NCI-H187 (cell line): ENCODE data around the gene ZNF296.

Experiments
- DNase-seq, 2 experiments: peaks; one replicate each; lab custom pipeline; 2025; lab: John Stamatoyannopoulos, UW

The ZNF296 gene

DNA sequence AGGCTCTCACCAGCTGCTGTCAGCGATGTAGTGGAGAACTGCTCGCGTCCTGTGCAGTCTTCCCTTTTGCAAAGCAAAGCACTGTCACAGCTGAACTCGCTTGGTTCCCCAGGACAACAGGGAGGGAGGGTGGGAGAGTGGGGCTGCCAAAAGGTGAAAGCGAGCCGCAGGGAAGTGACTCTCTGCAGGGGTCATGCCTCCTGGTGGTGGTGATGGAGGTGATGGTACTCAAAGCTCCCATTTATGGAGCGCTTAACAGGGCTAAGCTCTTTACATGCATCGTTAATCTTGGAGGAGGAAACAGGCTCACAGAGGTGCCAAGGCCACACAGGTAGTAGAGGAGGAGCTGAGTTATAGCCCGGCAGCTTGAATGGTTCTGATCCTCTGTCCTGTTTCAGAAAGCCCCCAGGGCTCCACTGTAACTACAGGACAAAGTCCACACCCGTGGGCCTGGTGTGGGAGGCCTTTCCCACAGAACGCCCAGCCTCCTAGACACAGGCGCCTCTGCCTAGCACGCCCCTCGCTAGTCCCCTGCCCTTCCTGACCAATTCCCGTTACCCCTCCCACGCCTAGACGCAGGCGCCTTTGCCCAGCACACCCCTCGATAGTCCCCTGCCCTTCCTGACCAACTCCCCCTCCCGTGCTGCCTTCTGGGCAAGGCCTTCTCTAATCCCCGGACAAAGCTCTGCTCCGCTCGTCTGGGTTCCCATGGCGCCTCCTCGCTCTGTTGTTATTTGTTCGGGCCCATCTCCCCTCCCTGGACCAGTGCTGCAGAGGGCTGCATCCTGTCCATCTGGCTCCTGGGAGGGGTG, 27.4 kb upstream of the ZNF296 start:
- DNase-seq: peak; percentile 84 to 89

DNA sequence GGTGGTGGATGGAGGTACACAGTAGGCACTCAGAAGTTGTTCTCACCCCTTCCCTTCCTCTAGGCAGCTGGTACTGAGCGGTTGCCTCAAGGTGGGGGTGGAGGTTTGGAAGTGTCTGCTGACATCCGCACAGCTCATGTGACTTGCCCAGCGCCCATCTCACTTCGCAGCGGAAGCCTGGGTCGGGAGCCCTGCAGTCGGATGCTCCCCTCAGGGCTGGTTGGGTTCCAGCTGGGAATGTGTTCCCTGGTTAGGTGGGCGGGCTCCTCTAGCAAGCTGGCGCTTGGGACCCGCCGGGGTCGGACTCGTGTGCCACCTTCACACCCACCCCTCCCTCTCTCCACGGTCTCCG, 26.9 kb upstream of the ZNF296 start:
- no peak for DNase-seq

DNA sequence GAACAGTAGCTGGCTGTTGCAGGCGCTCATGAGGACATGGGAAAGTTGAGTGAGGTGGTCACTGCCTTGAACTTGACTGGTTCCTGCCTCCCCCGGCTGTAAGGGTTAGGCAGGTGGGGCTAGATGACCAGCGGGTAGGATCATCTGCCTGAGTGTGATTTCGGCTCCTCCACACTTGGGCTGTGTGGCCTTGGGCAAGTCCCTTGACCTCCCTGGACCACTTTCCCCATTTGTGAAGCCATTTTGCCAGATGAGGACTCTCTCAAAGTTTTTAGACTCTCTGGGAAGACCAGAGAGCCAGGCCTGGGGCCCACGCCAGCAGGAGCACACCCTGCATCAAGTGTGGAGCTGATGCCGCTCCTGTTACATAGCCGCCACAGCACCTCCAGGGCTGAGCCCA, 26.2 kb upstream of the ZNF296 start:
- DNase-seq: no peak

DNA sequence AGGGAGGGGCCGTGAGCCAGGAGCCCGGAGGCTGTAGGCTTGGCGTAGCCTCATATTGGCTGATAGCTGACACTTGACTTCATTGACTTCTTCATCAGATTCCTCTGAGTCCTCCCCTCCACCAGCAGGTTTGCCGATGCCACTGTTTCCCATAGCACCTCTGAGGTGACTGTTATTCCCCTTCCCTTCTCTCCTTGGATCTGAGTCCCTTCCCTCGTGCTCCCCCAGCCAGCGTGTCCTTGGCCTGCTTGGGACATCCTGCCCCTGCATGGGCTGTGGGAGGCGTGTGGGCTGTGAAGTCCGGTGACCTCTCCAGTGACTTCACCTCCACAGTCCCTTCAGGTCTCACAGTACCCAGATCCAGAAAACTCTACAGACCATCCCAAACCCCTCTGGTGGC, 25.5 kb upstream of the ZNF296 start:
- no peak for DNase-seq

- DNase-seq: no peak
These were observed 24.6 kb upstream of the ZNF296 start for GRCh38 chr19:45100846-45101252.

GRCh38 chr19:45100201-45100600, 23.9 kb upstream of the ZNF296 start:
- DNase-seq: no peak

DNA sequence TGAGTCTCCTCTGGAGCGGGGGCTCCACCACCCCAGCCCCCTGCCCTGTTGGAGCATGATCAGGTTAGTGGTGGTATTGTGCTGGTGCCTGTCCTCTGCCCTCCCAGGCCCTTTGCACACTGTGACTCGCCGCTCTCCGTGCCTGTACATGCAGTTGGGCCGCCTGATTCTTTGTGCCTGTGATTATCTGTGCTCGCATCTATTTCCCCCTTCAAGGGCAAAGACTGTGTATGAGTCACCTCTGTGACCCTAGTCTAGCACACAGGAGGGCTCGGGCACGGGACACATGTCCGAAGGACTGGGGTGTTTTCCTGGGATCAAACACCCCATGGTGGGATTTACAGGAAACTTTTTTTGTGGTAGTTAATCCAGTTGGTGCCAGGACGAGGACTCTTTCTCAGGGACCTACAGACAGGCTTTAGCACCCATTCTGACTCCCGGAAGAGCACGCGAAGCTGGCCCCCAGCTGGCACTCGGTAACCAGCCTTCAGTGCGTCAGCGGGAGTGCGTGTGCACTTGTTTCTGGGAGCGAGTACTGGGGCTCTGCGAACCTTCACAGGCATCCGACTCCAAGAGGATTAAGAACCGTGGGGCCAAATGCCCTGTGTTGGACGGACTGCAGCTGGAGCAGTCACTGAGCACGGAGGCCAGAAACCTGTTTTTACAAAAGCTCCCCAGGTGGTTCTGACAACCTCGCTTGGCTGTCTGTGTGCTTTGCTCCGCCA, 23.4 kb upstream of the ZNF296 start:
- no peak for DNase-seq

- DNase-seq: no peak
These were observed 22.5 kb upstream of the ZNF296 start for GRCh38 chr19:45098521-45099466.

DNA sequence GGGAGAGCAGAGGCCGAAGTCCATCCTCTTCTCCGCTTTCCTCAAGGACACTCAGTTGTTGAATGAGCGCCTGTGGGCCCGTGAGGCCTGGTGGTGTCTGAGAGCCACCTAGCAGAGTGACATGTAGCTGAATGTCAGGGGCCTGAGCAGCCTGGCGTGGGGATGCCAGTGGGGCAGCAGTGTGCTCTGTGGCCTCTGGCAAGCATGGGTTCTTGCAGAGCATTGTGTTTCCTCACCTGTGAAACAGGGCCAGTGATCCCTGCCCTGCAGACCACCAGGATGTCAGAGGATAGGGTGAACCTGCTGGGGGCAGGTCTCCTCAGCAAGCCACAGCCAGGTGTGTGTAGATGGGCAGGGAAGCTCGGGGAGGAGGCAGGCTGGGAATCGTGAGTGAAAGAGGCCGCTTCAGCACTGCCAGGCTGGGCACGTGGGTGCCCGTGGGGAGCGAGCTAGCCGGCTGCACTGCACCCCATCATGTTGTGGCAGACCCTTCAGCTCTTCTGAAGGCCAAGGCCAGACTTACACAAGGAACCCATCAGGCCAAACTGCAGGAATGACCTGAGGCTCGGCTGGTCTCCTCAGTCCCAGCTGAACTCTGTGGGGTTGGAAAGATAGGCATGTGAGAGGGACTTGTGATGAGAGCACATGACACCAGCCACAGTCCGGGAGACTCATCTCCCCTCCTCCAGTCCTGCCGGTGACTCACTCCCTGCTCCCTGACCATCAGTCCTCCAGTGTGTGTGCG, 21.7 kb upstream of the ZNF296 start:
- DNase-seq: no peak

DNA sequence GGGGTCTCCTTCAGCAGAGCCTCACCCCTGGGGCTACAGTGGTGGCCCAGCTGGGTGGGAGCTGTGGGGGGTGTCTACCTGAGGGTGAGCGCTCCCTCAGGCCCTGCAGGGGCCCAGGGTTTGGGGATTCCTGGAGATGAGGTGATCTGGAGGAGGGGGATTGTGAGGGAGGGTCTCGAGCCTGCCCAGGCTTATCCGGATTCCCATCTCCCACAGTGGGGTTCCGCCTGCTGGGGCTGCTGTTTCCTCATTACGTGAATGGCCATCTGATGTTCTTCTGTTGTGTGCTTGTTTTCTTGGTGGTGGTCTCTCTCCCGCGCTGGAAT, 21.1 kb upstream of the ZNF296 start:
- no peak for DNase-seq

DNA sequence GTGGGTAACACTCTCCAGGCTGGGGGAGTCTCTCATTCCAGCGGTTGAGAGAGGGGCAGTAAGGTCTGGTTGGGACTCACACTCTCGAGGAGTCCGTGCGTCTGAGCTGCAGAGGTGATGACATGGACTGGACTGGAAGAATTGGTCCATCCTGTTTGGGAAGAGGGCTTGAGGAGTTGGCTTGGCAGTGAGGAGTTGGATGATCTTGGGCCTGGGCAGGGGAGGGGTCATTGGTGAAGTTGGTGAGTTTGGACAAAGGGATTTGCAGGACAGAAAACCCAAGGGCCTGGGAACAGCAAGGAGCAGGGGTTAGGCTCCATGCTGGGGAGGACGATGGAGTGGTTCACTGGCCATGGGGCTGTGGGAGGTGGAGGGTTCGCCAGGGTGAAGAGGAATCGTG, 20.4 kb upstream of the ZNF296 start:
- DNase-seq: no peak

- no peak for DNase-seq
These were observed 19.5 kb upstream of the ZNF296 start for GRCh38 chr19:45095496-45096413.

DNA sequence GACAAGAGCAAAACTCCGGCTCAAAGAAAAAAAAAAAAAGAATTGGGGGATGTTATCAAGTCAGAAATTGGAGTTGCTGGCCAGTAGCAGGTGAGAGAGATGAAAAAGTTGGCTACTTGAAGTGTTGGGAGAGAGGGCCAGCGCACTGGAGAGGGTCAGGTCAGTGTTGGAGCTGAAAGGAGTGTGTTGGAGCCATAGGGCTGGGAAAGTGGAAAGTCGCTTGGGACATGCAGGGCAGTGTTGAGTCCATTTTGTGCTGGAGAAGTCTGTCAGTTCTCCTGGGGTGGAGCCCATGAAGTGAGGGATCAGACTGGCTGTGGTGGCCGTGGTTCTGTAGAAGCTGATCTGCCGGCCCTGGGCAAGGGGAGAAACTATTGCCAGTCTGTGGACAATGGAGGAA, 18.4 kb upstream of the ZNF296 start:
- no peak for DNase-seq

DNA sequence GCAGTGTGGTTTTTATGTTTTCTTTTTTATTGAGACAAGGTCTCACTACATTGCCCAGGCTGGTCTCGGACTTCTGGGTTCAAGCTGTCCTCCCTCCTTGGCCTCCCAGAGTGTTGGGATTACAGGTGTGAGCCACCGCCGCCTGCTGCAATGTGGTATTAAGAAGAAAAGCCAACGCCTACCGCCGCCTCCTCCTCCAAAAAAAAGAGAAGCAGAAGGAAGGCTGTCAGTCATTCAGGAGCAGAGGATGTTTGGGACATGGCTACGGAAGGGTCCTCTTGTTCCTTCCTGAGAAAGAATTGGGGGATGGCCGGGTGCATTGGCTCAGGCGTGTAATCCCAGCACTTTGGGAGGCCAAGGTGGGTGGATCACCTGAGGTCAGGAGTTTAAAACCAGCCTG, 17.9 kb upstream of the ZNF296 start:
- no peak for DNase-seq

GRCh38 chr19:45092747-45093678, 16.7 kb upstream of the ZNF296 start, which contains the start of gene PPP1R37:
TSS of gene PPP1R37 (plus strand) at chr19:45093179. CDS start at chr19:45093326, 147 bp downstream.
- DNase-seq: peak; percentile 94

GRCh38 chr19:45091031-45091923, 15.0 kb upstream of the ZNF296 start:
- DNase-seq: peak; percentile 98 to 99

- DNase-seq: no peak
These were observed 14.3 kb upstream of the ZNF296 start for GRCh38 chr19:45090606-45091005.

DNA sequence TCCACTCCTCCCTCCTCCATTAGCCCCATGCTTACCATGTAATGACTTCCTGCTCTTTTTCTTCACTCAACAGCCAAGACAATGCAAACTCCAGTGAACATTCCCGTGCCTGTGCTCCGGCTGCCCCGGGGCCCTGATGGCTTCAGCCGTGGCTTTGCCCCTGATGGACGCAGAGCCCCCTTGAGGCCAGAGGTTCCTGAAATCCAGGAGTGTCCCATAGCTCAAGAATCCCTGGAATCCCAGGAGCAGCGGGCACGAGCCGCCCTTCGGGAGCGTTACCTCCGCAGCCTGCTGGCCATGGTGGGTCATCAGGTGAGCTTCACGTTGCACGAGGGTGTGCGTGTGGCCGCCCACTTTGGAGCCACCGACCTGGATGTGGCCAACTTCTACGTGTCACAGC, 13.8 kb upstream of the ZNF296 start:
- no peak for DNase-seq

- no peak for DNase-seq
These were observed 11.3 kb upstream of the ZNF296 start for GRCh38 chr19:45087531-45087930.
